Measurements from ENCODE around the gene YAP1.

DNA sequence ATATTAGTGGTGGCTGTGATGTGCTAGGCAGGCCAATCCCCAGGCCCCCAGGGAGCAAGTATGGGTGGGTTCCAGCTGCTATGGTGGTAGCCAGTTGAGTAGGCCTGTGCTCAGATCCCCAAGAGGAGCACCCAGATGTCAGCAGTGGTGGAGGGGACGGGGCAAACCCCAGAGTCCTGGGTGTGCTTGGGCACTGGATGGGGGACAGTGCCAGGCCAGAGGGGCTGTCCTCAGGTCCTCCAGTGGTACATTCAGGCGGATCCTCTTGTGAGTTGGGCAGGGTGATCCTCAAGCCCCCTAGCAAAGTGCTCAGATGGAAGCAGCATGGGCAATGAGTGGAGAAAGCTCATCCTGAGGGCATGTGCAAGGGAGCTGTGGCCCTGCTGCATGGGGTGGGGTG, 37.0 kb upstream of the YAP1 start:
- TF ChIP-seq, protein P1, sequence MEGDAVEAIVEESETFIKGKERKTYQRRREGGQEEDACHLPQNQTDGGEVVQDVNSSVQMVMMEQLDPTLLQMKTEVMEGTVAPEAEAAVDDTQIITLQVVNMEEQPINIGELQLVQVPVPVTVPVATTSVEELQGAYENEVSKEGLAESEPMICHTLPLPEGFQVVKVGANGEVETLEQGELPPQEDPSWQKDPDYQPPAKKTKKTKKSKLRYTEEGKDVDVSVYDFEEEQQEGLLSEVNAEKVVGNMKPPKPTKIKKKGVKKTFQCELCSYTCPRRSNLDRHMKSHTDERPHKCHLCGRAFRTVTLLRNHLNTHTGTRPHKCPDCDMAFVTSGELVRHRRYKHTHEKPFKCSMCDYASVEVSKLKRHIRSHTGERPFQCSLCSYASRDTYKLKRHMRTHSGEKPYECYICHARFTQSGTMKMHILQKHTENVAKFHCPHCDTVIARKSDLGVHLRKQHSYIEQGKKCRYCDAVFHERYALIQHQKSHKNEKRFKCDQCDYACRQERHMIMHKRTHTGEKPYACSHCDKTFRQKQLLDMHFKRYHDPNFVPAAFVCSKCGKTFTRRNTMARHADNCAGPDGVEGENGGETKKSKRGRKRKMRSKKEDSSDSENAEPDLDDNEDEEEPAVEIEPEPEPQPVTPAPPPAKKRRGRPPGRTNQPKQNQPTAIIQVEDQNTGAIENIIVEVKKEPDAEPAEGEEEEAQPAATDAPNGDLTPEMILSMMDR (IDR thresholded peaks at IDR 0.05; ENCODE audit: insufficient read depth, low read depth, low read length): no peak
- no peak for TF ChIP-seq EZH2 (IDR thresholded peaks at IDR 0.05; ENCODE audit: insufficient read depth, low read length)
